ENCODE results near the gene SASS6.

DNA sequence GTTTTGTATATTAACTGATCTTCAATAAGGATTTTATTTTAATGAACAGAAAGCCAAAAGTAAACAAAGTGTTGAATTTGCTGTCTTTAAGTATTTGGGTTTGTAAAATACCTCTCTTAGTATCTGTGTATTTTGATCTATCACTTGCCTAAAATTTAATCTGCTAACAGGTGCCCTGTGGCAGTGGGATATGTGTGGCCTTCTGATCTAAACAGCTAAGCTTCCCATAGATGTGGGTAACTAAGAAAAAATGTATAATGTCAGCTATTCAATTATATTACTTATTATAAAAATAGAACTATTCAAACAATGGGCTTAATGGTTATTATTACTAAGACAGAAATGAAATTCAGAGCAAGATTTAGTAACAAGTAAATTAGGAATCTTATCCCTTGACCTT is 30.2 kb upstream of the SASS6 start:
- TF ChIP-seq TEAD4 (IDR thresholded peaks at IDR 0.05): no peak
- TF ChIP-seq, protein P1, sequence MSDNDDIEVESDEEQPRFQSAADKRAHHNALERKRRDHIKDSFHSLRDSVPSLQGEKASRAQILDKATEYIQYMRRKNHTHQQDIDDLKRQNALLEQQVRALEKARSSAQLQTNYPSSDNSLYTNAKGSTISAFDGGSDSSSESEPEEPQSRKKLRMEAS (IDR thresholded peaks at IDR 0.05): no peak
- no peak for TF ChIP-seq RAD21 (IDR thresholded peaks at IDR 0.05; ENCODE audit: low read depth)
- TF ChIP-seq TAF1 (IDR thresholded peaks at IDR 0.05; ENCODE audit: low read depth): no peak
- TF ChIP-seq CREB1 (IDR thresholded peaks at IDR 0.05; ENCODE audit: low read depth): no peak
- TF ChIP-seq EP300 (IDR thresholded peaks at IDR 0.05; ENCODE audit: borderline replicate concordance): no peak
- TF ChIP-seq YY1 (IDR thresholded peaks at IDR 0.05; ENCODE audit: low read depth): no peak
- TF ChIP-seq, protein P2, sequence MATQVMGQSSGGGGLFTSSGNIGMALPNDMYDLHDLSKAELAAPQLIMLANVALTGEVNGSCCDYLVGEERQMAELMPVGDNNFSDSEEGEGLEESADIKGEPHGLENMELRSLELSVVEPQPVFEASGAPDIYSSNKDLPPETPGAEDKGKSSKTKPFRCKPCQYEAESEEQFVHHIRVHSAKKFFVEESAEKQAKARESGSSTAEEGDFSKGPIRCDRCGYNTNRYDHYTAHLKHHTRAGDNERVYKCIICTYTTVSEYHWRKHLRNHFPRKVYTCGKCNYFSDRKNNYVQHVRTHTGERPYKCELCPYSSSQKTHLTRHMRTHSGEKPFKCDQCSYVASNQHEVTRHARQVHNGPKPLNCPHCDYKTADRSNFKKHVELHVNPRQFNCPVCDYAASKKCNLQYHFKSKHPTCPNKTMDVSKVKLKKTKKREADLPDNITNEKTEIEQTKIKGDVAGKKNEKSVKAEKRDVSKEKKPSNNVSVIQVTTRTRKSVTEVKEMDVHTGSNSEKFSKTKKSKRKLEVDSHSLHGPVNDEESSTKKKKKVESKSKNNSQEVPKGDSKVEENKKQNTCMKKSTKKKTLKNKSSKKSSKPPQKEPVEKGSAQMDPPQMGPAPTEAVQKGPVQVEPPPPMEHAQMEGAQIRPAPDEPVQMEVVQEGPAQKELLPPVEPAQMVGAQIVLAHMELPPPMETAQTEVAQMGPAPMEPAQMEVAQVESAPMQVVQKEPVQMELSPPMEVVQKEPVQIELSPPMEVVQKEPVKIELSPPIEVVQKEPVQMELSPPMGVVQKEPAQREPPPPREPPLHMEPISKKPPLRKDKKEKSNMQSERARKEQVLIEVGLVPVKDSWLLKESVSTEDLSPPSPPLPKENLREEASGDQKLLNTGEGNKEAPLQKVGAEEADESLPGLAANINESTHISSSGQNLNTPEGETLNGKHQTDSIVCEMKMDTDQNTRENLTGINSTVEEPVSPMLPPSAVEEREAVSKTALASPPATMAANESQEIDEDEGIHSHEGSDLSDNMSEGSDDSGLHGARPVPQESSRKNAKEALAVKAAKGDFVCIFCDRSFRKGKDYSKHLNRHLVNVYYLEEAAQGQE (IDR thresholded peaks at IDR 0.05; ENCODE audit: low read depth): no peak
- TF ChIP-seq CEBPB (IDR thresholded peaks at IDR 0.05): no peak
- TF ChIP-seq NFIC (IDR thresholded peaks at IDR 0.05): no peak
- TF ChIP-seq, protein P3, sequence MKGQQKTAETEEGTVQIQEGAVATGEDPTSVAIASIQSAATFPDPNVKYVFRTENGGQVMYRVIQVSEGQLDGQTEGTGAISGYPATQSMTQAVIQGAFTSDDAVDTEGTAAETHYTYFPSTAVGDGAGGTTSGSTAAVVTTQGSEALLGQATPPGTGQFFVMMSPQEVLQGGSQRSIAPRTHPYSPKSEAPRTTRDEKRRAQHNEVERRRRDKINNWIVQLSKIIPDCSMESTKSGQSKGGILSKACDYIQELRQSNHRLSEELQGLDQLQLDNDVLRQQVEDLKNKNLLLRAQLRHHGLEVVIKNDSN (IDR thresholded peaks at IDR 0.05): no peak
- no peak for TF ChIP-seq TCF12 (IDR thresholded peaks at IDR 0.05; ENCODE audit: low read depth)
- no peak for TF ChIP-seq ZBTB7A (IDR thresholded peaks at IDR 0.05; ENCODE audit: low read depth)
